Mammary epithelial cell (primary cell): ENCODE results near the gene PAPOLG.

Experiments
- CTCF ChIP-seq, 2 donors: IDR thresholded peaks in 1 of 2; conservative IDR thresholded peaks in 1 of 2; 2 replicates each; pipeline ENCODE4 v1.5.1; 2011 to 2012; ENCODE audit warnings: inconsistent platforms in 2 of 2, low read length in 2 of 2, mild to moderate bottlenecking in 2 of 2, control low read depth in 1 of 2, low read depth in 1 of 2; ENCODE audit not compliant: insufficient read depth in 1 of 2; ENCODE audit errors: extremely low read depth in 1 of 2
- EZH2 ChIP-seq: IDR thresholded peaks from 2 replicates; pipeline ENCODE4 v1.6.1; 2012; ENCODE audit warnings: low read length, inconsistent platforms, borderline replicate concordance

- no peak for TF ChIP-seq CTCF (conservative IDR thresholded peaks at IDR 0.05 in 1 of 2, IDR thresholded peaks at IDR 0.05 in 1 of 2; ENCODE audit: extremely low read depth in 1 of 2, insufficient read depth in 1 of 2, low read depth in 1 of 2, low read length in 2 of 2)
- no peak for TF ChIP-seq EZH2
Measured at GRCh38 chr2:60719331-60719730, 36.7 kb upstream of the PAPOLG start.
